Prostate gland (tissue), 2 donors: ENCODE results near the gene OR3A2.

Experiments
- CTCF ChIP-seq, 4 experiments: fragments of 200-600 bp in 2 of 4; fragments of 450-650 bp in 2 of 4; sonication (generic) in 2 of 4; IDR thresholded peaks; 1 replicate in 3 of 4; 2 replicates in 1 of 4; pipeline ENCODE4 v1.5.1; 2016 to 2019; ENCODE audit warnings: antibody characterized with exemption in 4 of 4, mild to moderate bottlenecking in 2 of 4, moderate library complexity in 2 of 4
- POLR2AphosphoS5 ChIP-seq: sonication (generic); formaldehyde crosslinking; IDR thresholded peaks from one replicate; pipeline ENCODE4 v1.6.1; 2017; ENCODE audit warnings: antibody characterized with exemption

- TF ChIP-seq CTCF (IDR thresholded peaks at IDR 0.05), result no peak
- no peak for TF ChIP-seq POLR2AphosphoS5
These were observed 7.8 kb downstream of the OR3A2 start for GRCh38 chr17:3378321-3378720.
